22Rv1 (cell line): ENCODE results near the gene CCDC40.

Source experiments
- CTCF ChIP-seq: fragments of 450-650 bp; IDR thresholded peaks from 2 replicates; pipeline ENCODE4 v1.5.1; 2017; ENCODE audit warnings: mild to moderate bottlenecking
- ZFX ChIP-seq: fragments of 450-650 bp; IDR thresholded peaks from 2 replicates; pipeline ENCODE4 v1.6.1; 2017; ENCODE audit warnings: antibody characterized with exemption, borderline replicate concordance

GRCh38 chr17:80065478-80066170, 29.2 kb downstream of the CCDC40 start:
- TF ChIP-seq CTCF (no peak), ZFX (no peak)
